RCC 7860 (cell line): ENCODE data around the gene ACKR1.

Experiments used
- DNase-seq: peaks from one replicate; pipeline ENCODE4 v3.0.0-alpha.2; 2015; ENCODE audit warnings: low spot score
- FAIRE-seq: peaks from 2 replicates; lab custom pipeline; 2012; peaks lifted over from hg19 to GRCh38; lab: Jason Lieb, UNC

The ACKR1 gene

GRCh38 chr1:159204161-159205141 lies at the start of gene ACKR1:
ACKR1 (plus strand) TSS chr1:159204875; CDS start chr1:159204960, 85 bp downstream.
- FAIRE-seq = no peak
- DNase-seq = no peak

- peak; percentile 56 for DNase-seq
- peak; percentile 76 for FAIRE-seq
These were observed 43.5 kb upstream of the ACKR1 start for GRCh38 chr1:159161001-159161718.

GRCh38 chr1:159161719-159162026 lies 43.0 kb upstream of the ACKR1 start:
- FAIRE-seq (no peak), DNase-seq (no peak)

GRCh38 chr1:159162516-159163265 lies 42.0 kb upstream of the ACKR1 start:
- DNase-seq (no peak), FAIRE-seq (no peak)

- no peak for FAIRE-seq
- no peak for DNase-seq
These were observed 41.0 kb upstream of the ACKR1 start for GRCh38 chr1:159163614-159164228.

- no peak for FAIRE-seq
- DNase-seq = no peak
These were observed 36.6 kb upstream of the ACKR1 start for GRCh38 chr1:159168043-159168442.

GRCh38 chr1:159170639-159171038 lies 34.0 kb upstream of the ACKR1 start:
- no peak for FAIRE-seq
- DNase-seq = no peak

GRCh38 chr1:159171254-159171687 lies 33.4 kb upstream of the ACKR1 start, which contains the start of gene CADM3:
CADM3 (plus strand) TSS chr1:159171615; CDS start chr1:159171766, 151 bp downstream.
- no peak for DNase-seq
- no peak for FAIRE-seq

- no peak for DNase-seq
- no peak for FAIRE-seq
These were observed 32.8 kb upstream of the ACKR1 start for GRCh38 chr1:159171688-159172501.

- FAIRE-seq (no peak), DNase-seq (no peak)
These were observed 31.9 kb upstream of the ACKR1 start for GRCh38 chr1:159172614-159173291.

- FAIRE-seq (no peak), DNase-seq (no peak)
These were observed 31.4 kb upstream of the ACKR1 start for GRCh38 chr1:159173320-159173719.

GRCh38 chr1:159175571-159175970 lies 29.1 kb upstream of the ACKR1 start:
- no peak for DNase-seq
- no peak for FAIRE-seq

GRCh38 chr1:159177272-159177907 lies 27.3 kb upstream of the ACKR1 start:
- DNase-seq = peak; percentile 38
- no peak for FAIRE-seq

- FAIRE-seq = no peak
- no peak for DNase-seq
These were observed 24.8 kb upstream of the ACKR1 start for GRCh38 chr1:159179906-159180305.

GRCh38 chr1:159180516-159180915 lies 24.2 kb upstream of the ACKR1 start:
- no peak for FAIRE-seq
- no peak for DNase-seq

- no peak for DNase-seq
- no peak for FAIRE-seq
These were observed 23.2 kb upstream of the ACKR1 start for GRCh38 chr1:159181328-159182024.

- FAIRE-seq (no peak), DNase-seq (no peak)
These were observed 20.5 kb upstream of the ACKR1 start for GRCh38 chr1:159184201-159184600.

GRCh38 chr1:159185121-159185520 lies 19.6 kb upstream of the ACKR1 start:
- DNase-seq = no peak
- FAIRE-seq = no peak
